ENCODE measurements around the gene LRRC4C.

GRCh38 chr11:40140560-40140959 lies 1318.9 kb downstream of the LRRC4C start:
- TF ChIP-seq POLR2A (IDR thresholded peaks at IDR 0.05; ENCODE audit: low read depth, low read length) (no peak), SPI1 (IDR thresholded peaks at IDR 0.05; ENCODE audit: low read depth, low read length) (no peak), POLR2AphosphoS5 (IDR thresholded peaks at IDR 0.05; ENCODE audit: low read depth, low read length) (no peak)

All from GM12891 (cell line).